BE2C (cell line): ENCODE data around the gene KIAA1671.
A peak's percentile ranks its signal among the peaks of the same experiment; 100 is the strongest.

Experiments
- DNase-seq: peaks from one replicate; pipeline ENCODE4 v3.0.0-alpha.2; 2020
- H3K27me3 ChIP-seq: fragments of 250-450 bp; sonication (Bioruptor Pico); 2 replicates; pipeline ENCODE4 v1.5.1; 2020; ENCODE audit warnings: mild to moderate bottlenecking
- H3K36me3 ChIP-seq: fragments of 250-450 bp; sonication (Bioruptor Pico); 2 replicates; pipeline ENCODE4 v1.5.1; 2020; ENCODE audit warnings: mild to moderate bottlenecking
- H3K4me1 ChIP-seq: fragments of 250-450 bp; sonication (Bioruptor Pico); 2 replicates; pipeline ENCODE4 v1.5.1; 2020
- H3K4me3 ChIP-seq: 2 replicates; pipeline ENCODE4 v1.5.1; 2011; ENCODE audit warnings: low read depth, low read length
- H3K9me3 ChIP-seq: fragments of 250-450 bp; sonication (Bioruptor Pico); 2 replicates; pipeline ENCODE4 v1.5.1; 2020
- CTCF ChIP-seq: IDR thresholded peaks from 2 replicates; pipeline ENCODE4 v1.5.1; 2012; ENCODE audit warnings: mild to moderate bottlenecking, low read depth, low read length

The KIAA1671 gene

GRCh38 chr22:25104367-25104766 is 151.9 kb downstream of the KIAA1671 start:
- no peaks in the 10 kb centered on the region for H3K36me3 ChIP-seq
- no peak for DNase-seq

GRCh38 chr22:25105817-25106650 is 153.5 kb downstream of the KIAA1671 start:
- no peaks in the 10 kb centered on the region for H3K9me3 ChIP-seq
- TF ChIP-seq CTCF, result no peak
- H3K4me3 ChIP-seq, result no peak overlapping the region
- H3K36me3 ChIP-seq, result no peaks in the 10 kb centered on the region
- no peak for DNase-seq
- peaks cover 4% of the 10 kb centered on the region; the same call in 1 of the 2 replicates for H3K4me1 ChIP-seq
- no peaks in the 10 kb centered on the region for H3K27me3 ChIP-seq

More at GRCh38 chr22:25104367-25104766, 151.9 kb downstream of the KIAA1671 start:
- H3K4me3 ChIP-seq, result no peak overlapping the region
- H3K9me3 ChIP-seq, result no peaks in the 10 kb centered on the region
- no peaks in the 10 kb centered on the region for H3K27me3 ChIP-seq
- H3K4me1 ChIP-seq, result no peaks in the 10 kb centered on the region
- TF ChIP-seq CTCF, result no peak

- DNase-seq, result no peak
- Histone ChIP-seq H3K4me1 (peaks cover 4% of the 10 kb centered on the region; the same call in 1 of the 2 replicates), H3K9me3 (no peaks in the 10 kb centered on the region), H3K27me3 (no peaks in the 10 kb centered on the region), H3K36me3 (no peaks in the 10 kb centered on the region), H3K4me3 (no peak overlapping the region)
- TF ChIP-seq CTCF, result no peak
Observed at GRCh38 chr22:25109878-25110595, 157.5 kb downstream of the KIAA1671 start.

GRCh38 chr22:25110596-25110845 is 158.0 kb downstream of the KIAA1671 start:
- peak overlapping the region; percentile 84 for H3K4me3 ChIP-seq
- DNase-seq, result no peak

DNA sequence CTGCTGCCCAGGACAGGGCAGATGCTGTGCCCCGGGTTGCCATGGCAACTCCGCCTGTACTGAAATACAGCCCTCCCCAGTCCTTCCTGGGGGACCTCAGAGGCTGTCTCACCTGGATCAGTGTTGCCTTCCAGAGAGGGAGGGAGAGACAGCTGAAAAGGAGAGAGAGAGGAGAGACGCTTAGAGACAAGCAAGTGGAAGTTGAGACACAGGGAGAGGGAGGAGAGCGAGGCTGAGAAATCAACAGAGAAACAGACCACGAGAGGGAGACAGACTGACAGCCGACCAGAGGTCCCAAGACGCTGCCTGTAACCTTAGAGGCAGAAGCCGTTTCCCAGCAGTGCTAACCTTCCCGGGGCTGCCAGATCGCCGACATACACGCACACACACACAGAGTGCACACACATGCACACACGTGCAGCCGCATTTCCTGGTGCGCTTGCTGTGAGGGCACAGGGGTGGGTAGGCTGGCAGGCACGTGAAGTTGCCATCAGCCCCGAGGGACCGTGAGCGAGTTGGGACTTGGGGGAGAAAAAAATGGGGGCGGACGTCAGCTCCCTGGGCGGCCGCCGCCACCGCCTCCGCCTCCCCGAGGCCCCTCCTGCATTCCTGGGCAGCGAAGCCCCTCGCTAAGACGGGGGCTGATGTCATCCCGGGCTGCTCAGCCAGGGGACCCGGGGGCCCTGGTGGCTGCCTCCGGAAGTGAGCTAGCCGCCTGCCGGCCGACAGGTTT is 158.5 kb downstream of the KIAA1671 start:
- Histone ChIP-seq H3K4me1 (peaks cover 4% of the 10 kb centered on the region; the same call in 1 of the 2 replicates), H3K9me3 (no peaks in the 10 kb centered on the region), H3K27me3 (no peaks in the 10 kb centered on the region), H3K36me3 (no peaks in the 10 kb centered on the region), H3K4me3 (peak overlapping the region; percentile 84)
- TF ChIP-seq CTCF, result peak; percentile 80
- DNase-seq, result peak; percentile 89

More at GRCh38 chr22:25110596-25110845, 158.0 kb downstream of the KIAA1671 start:
- Histone ChIP-seq H3K4me1 (peaks cover 4% of the 10 kb centered on the region; the same call in 1 of the 2 replicates), H3K36me3 (no peaks in the 10 kb centered on the region), H3K9me3 (no peaks in the 10 kb centered on the region), H3K27me3 (no peaks in the 10 kb centered on the region)
- no peak for TF ChIP-seq CTCF
